ENCODE data around the gene GABRB3. TPM values are rescaled to one million over a fixed set of nuclear protein-coding genes. Genes with fewer than 3 reads are reported as not detected.

GABRB3 gene
- total RNA-seq, 2 experiments from 2014 or later: not detected

- H3K4me1 Mint-ChIP-seq: no peaks in the 10 kb centered on the region
- ChIA-PET CTCF (no interaction called here), POLR2A (no interaction called here)
- peaks cover 19% of the 10 kb centered on the region for H3K9me3 Mint-ChIP-seq
- H3K27me3 Mint-ChIP-seq: no peaks in the 10 kb centered on the region
- H3K4me3 Mint-ChIP-seq: no peak overlapping the region
- no peak for DNase-seq
- no peaks in the 10 kb centered on the region for H3K36me3 Mint-ChIP-seq (ENCODE audit: low read depth)
- H3K27ac Mint-ChIP-seq: no peak overlapping the region
These were observed 256.5 kb downstream of the GABRB3 start for GRCh38 chr15:26516102-26516980.

DNA sequence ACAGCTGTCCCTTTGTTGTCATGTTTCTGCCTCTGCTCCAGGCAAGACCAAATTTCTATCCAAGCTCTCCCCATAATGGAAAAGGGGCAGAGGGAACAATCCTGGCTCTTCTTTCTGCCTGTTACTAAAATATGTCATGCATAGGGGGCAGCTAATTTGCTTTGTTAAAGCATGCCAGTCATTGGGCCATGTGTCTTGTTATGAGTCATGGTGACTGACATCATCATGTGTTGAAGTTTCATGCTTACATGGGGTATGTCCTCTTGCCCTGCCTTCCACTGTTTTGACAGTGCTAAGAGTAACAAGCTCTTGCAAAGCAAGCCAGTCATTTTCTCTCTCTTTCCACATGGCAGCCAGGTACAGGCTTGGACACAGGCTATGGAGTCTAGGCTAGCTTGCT, 268.9 kb downstream of the GABRB3 start:
- DNase-seq: no peak
- H3K4me1 Mint-ChIP-seq: no peaks in the 10 kb centered on the region
- no peak overlapping the region for H3K4me3 Mint-ChIP-seq
- no peaks in the 10 kb centered on the region for H3K36me3 Mint-ChIP-seq (ENCODE audit: low read depth)
- POLR2A ChIA-PET: no interaction called here
- H3K27ac Mint-ChIP-seq: no peak overlapping the region
- peaks cover 26% of the 10 kb centered on the region for H3K9me3 Mint-ChIP-seq
- CTCF ChIA-PET: no interaction called here
- no peaks in the 10 kb centered on the region for H3K27me3 Mint-ChIP-seq

Other genes starting within 250 kb of the GABRB3 start
- not detected for gene GABRA5, start 94.0 kb upstream of the GABRB3 start, total RNA-seq
- gene GABRG3, start 198.1 kb upstream of the GABRB3 start, total RNA-seq: not detected